ENCODE data around the gene LAT.
"Not testable (repeated sequence)": the region's sequence is repeated elsewhere in the genome, so short reads cannot be mapped to it uniquely, and the experiment has no call there.

LAT gene

DNA sequence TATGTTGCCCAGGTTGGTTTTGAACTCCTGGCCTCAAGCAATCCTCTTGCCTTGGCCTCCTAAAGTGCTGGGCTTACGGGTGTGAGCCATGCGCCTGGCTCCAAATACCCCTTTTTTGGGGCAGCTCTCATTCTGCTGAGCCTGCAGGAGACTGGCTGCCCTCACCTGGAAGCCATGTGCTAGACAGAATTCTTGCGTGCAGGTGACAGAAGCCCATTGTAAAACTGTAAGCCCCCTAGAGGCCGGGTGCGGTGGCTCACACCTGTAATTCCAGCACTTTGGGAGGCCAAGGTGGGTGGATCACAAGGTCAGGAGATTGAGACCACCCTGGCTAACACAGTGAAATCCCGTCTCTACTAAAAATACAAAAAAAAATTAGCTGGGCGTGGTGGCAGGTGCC lies 4.5 kb upstream of the LAT start:
- DNase-seq, result not testable (repeated sequence)

- DNase-seq, result no peak
These were observed 3.9 kb upstream of the LAT start for GRCh38 chr16:28980929-28981328.

GRCh38 chr16:28981517-28981916 lies 3.3 kb upstream of the LAT start:
- DNase-seq, result no peak

- DNase-seq, result no peak
These were observed 2.4 kb upstream of the LAT start for GRCh38 chr16:28982418-28982817.

DNA sequence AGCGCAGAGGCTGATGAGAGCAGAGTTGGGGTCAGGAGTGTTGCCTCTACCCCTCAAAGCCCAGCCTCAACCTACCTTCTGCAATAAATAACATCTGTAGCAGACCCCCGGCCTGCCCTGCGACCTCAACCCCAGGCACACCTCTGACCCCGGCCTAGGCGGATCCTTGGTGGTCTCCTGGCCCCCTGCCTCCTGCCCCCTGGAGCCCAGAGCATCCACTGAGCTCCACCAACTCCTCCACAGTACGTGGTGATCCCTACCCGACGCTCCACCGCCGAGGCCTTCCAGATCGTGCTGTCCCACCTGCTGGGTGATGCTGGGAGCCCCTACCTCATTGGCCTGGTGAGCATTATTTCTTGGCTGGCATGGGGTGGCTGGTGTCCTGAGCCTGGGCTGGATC lies 1.9 kb upstream of the LAT start:
- DNase-seq, result no peak

- DNase-seq, result no peak
These were observed 1.2 kb upstream of the LAT start for GRCh38 chr16:28983644-28984043.

DNA sequence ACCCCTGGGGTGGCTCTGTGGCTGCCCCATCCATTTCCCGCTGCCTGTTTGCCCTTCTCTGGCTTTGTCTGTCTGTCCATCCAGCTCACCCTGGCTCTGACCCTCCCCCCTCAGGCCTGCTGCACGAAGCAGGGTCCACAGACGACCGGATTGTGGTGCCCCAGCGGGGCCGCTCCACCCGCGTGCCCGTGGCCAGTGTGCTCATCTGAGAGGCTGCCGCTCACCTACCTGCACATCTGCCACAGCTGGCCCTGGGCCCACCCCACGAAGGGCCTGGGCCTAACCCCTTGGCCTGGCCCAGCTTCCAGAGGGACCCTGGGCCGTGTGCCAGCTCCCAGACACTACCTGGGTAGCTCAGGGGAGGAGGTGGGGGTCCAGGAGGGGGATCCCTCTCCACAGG lies 761 bp upstream of the LAT start:
- DNase-seq, result no peak

GRCh38 chr16:28985211-28986041 lies 574 bp downstream of the LAT start:
- no peak for DNase-seq

DNA sequence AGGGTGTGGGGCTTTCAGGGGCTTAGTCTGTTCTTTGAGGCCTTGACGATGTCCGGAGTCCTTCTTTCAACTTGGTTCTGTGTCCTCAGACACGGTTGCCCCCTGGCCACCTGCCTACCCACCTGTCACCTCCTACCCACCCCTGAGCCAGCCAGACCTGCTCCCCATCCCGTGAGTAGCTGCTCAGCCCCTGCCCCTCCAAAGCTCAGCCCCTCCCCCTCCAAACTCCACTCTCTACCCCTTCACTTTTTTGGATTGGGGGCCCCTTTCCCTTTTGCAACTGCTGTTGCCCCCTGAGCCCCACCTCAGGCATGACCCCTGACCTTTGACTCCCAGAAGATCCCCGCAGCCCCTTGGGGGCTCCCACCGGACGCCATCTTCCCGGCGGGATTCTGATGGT lies 1.2 kb downstream of the LAT start:
- no peak for DNase-seq

DNA sequence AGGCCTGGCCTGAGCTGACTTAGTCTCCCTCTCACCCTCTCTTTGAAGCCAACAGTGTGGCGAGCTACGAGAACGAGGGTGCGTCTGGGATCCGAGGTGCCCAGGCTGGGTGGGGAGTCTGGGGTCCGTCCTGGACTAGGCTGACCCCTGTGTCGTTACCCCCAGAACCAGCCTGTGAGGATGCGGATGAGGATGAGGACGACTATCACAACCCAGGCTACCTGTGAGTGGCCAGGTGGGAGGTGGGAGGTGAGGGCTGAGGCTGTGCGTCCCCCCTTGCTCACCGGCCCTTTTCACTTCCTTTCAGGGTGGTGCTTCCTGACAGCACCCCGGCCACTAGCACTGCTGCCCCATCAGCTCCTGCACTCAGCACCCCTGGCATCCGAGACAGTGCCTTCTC lies 1.6 kb downstream of the LAT start:
- no peak for DNase-seq

DNA sequence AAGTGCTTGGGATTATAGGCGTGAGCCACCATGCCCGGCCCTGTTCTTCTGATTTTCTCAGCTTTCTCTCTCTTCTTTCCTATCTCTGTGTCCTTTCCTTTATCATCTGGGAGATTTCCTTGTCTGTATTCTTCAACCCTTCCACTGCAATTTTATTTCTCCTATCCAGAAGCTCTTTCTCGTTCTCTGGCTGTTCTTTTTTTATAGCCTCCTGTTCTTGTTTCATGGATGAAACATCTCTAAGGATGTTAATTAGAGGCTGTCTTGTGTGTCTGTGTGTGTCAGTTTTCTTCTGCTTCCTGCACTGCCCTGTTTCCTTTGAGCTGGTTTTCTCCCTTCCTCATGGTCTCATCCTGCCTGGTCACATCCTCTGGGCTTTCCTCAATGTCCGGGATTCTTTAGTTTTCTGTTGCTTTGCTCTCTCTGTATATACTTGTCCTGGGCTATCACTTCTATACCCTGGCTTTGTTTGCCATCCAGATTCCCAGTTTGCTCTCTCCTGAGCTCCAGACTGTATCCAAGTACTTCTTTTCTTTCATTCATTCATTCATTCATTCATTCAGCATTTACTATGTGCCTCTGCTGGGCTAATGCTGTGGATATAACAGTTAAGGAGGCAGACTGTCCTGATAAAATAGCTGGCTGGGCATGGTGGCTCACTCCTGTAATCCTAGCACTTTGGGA lies 2.5 kb downstream of the LAT start:
- DNase-seq, result no peak

- DNase-seq, result no peak
These were observed 4.5 kb downstream of the LAT start for GRCh38 chr16:28989363-28989762.

DNA sequence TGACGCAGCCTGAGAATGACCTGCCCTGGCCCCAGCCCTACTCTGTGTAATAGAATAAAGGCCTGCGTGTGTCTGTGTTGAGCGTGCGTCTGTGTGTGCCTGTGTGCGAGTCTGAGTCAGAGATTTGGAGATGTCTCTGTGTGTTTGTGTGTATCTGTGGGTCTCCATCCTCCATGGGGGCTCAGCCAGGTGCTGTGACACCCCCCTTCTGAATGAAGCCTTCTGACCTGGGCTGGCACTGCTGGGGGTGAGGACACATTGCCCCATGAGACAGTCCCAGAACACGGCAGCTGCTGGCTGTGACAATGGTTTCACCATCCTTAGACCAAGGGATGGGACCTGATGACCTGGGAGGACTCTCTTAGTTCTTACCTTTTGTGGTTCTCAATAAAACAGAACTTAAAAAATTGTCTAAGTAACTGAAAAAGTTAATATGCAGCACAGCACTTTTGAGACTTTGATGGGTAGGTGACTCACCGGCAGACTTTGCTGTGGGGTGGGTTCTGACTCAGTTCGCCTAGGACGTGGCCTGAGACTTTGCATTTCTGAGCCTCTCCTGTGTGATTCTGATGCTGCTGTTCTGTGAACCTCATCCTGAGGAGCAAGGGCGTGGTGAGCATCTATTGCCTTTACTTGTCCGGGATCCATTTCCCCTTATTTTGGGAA lies 5.7 kb downstream of the LAT start:
- peak; percentile 57 for DNase-seq

- DNase-seq, result no peak
These were observed 6.8 kb downstream of the LAT start for GRCh38 chr16:28991687-28992086.

DNA sequence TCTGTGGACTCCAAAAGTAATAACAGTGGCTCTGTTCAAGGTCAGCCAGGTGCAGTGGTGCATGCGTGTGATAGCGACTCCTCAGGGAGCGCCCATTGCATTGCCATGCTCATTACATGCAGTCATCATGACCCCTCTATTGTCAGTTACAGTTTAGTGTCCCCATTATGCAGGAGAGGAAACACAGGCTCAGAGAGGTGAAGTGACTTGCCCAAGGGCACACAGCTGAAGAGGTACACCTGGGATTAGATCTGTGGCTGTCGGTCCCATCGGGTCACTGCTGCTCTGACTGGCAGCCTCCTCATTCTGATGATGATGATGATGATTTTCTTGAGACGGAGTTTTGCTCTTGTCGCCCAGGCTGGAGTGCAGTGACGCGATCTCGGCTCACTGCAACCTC lies 7.6 kb downstream of the LAT start:
- DNase-seq, result no peak

- DNase-seq, result no peak
These were observed 14.0 kb downstream of the LAT start for GRCh38 chr16:28998837-28999236.

- no peak for DNase-seq
These were observed 14.7 kb downstream of the LAT start for GRCh38 chr16:28999577-28999976.

DNA sequence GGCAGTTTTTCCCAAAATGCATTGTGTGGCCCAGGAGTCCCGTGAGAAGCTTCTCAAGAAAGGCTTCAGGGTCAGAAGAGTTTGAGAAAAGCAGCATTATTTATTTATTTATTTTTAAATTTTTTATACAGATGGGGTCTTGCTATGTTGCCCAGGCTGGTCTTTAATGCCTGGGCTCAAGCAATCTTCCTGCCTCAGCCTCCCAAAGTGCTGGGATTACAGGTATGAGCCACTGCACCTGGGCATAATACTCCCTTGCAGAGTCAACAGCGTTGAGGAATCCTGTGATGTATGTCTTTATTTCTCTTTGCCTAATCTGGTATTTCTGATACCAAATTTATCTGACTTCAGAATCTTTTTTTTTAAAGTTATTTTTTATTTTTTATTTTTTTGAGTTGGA lies 15.2 kb downstream of the LAT start:
- no peak for DNase-seq

DNA sequence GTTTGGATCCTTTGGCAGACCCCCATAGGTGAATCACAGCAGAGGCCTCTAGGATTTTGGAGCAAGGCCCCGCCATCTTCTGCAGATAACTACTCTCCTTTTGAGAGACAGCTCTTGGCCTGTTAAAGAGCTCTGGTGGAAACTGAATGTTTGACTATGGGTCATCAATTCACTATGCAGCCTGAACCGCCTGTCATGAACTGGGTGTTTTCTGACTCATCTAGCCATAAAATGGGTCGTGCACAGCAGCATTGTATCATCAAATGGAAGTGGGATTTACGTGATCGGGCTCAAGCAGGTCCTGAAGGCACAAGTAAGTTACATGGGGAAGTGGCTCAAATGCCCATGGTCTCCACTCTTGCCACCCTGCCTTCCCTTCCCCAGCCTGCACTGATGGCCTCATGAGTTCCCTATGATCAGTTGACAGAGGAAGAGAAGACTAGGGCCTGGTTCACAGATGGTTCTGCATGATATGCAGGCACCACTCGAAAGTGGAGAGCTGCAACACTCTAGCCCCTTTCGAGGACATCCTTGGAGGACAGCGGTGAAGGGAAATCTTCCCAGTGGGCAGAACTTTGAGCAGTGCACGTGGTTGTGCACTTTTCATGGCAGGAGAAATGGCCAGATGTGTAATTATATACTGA lies 19.8 kb downstream of the LAT start:
- DNase-seq, result not testable (repeated sequence)

- peak; percentile 55 for DNase-seq
These were observed 23.1 kb downstream of the LAT start for GRCh38 chr16:29007730-29008593.

DNA sequence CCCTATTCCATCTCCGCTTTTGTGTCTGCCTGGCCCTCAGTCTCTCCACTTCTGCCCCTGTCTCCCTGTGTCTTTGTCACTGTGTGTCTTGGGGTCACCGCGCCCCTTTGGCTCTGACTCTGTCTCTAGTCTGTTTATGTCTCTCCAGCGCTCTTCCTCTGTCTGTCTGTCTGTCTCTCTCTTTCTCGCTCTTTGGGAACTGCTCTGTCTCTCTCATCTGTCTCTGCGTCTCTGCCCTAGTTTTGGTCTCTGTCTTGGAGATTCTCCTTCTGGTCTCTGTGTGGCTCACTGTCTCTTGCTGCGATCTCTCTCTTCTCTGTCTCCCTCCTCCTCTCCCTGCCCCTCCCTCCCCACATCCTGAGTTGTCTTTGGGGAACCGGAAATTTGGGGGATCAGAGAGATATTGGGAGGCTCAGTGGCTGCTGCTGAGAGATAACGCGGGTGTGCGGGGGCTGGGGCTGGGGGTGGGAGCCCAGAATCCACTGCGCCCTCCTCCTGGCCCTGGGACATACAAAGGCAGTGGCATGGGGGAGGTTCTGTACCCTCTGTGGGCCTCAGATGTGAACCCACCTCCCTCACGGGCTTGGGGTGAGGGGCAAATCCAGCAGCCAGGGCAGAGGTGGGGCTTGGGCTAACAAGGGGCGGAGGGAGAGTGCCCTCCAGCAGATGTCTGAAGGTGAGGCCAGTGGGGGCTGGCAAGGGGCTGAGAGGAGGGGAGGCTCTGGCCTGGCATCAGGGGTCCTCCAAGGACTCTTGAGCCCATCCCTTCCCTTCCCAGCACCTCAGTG lies 24.4 kb downstream of the LAT start:
- DNase-seq, result no peak

- DNase-seq, result no peak
These were observed 24.9 kb downstream of the LAT start for GRCh38 chr16:29009838-29010166.
